Stimulated activated CD8-positive, alpha-beta memory T cell treated with anti-CD3 and anti-CD28 coated beads, Interleukin-15, amount 100 ng/mL, for 24 hours (primary cell): Measurements from ENCODE around the gene CD72.
"Not testable (repeated sequence)": the region's sequence is repeated elsewhere in the genome, so short reads cannot be mapped to it uniquely, and the experiment has no call there.

Experiments
- DNase-seq: peaks from one replicate; pipeline ENCODE4 v3.0.0-alpha.2; 2020; ENCODE audit warnings: low read depth

Gene CD72

GRCh38 chr9:35588506-35588905, 29.7 kb downstream of the CD72 start:
- not testable (repeated sequence) for DNase-seq

GRCh38 chr9:35584681-35585080, 33.5 kb downstream of the CD72 start:
- not testable (repeated sequence) for DNase-seq

- not testable (repeated sequence) for DNase-seq
Observed at GRCh38 chr9:35583521-35583920, 34.7 kb downstream of the CD72 start.

GRCh38 chr9:35579659-35580227, 38.5 kb downstream of the CD72 start:
- not testable (repeated sequence) for DNase-seq

GRCh38 chr9:35579130-35579529, 39.1 kb downstream of the CD72 start:
- no peak for DNase-seq

GRCh38 chr9:35577486-35577885, 40.7 kb downstream of the CD72 start:
- no peak for DNase-seq

GRCh38 chr9:35575478-35575877, 42.7 kb downstream of the CD72 start:
- no peak for DNase-seq

- no peak for DNase-seq
Observed at GRCh38 chr9:35574578-35575122, 43.6 kb downstream of the CD72 start.

GRCh38 chr9:35570709-35571504, 47.3 kb downstream of the CD72 start:
- no peak for DNase-seq

GRCh38 chr9:35569206-35569605, 49.0 kb downstream of the CD72 start:
- DNase-seq = no peak

GRCh38 chr9:35568196-35568595, 50.0 kb downstream of the CD72 start:
- DNase-seq = no peak

- no peak for DNase-seq
Observed at GRCh38 chr9:35566417-35566816, 51.8 kb downstream of the CD72 start.

GRCh38 chr9:35564658-35565061, 53.6 kb downstream of the CD72 start:
- no peak for DNase-seq

GRCh38 chr9:35563791-35564197, 54.4 kb downstream of the CD72 start:
- no peak for DNase-seq

GRCh38 chr9:35562895-35563780, 55.1 kb downstream of the CD72 start:
- DNase-seq = no peak

GRCh38 chr9:35561468-35562261, 56.5 kb downstream of the CD72 start:
- DNase-seq = no peak

- DNase-seq = no peak
Observed at GRCh38 chr9:35560625-35561337, 57.4 kb downstream of the CD72 start.
